Activated CD4-positive, alpha-beta T cell treated with anti-CD3 and anti-CD28 coated beads, Interleukin-2, Interleukin-4, amounts not matched to agents 100 ng/mL and 50 ng/mL, durations not matched to agents 16 hours and 8 hours (primary cell): Measurements from ENCODE around the gene PLEKHM3.
"Not testable (repeated sequence)": the region's sequence is repeated elsewhere in the genome, so short reads cannot be mapped to it uniquely, and the experiment has no call there.

ENCODE experiments used
- DNase-seq: peaks from one replicate; pipeline ENCODE4 v3.0.0-alpha.2; 2020; ENCODE audit warnings: low spot score

PLEKHM3 gene

GRCh38 chr2:207950761-207951114, 74.6 kb downstream of the PLEKHM3 start:
- DNase-seq = no peak

DNA sequence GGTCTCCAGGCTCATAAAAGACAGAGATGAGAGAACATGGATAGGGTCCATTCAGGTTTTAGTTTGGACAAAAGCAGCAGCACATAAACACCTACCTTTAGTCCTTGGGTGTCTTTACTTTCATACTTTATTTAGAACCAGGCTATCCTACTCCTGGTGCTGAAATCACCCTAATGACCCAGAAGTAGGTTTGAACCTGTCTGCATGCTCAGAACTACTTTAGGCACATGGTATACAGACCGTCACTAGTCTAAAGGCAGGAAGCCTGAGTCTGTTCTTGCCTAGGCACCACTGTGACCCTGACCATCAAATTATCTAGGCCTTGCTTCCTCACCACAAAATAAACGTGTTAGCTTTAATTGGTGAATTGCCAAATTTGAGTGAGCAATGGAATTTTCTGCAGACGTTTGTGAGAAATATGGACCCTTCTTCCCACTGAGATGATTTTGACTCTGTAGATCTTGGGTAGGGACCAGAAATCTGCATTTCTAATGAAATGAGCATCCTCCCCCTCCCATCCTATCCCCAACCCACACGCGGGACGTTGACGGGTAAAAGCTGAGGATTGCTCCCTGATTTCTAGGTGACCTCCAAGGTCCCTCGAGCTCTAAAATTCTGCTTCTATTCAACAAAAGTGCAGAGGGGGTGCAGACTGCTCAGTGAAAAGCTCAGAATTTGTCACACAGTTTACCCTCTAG, 75.1 kb downstream of the PLEKHM3 start:
- no peak for DNase-seq

- not testable (repeated sequence) for DNase-seq
These were observed 76.1 kb downstream of the PLEKHM3 start for GRCh38 chr2:207949245-207949644.

DNA sequence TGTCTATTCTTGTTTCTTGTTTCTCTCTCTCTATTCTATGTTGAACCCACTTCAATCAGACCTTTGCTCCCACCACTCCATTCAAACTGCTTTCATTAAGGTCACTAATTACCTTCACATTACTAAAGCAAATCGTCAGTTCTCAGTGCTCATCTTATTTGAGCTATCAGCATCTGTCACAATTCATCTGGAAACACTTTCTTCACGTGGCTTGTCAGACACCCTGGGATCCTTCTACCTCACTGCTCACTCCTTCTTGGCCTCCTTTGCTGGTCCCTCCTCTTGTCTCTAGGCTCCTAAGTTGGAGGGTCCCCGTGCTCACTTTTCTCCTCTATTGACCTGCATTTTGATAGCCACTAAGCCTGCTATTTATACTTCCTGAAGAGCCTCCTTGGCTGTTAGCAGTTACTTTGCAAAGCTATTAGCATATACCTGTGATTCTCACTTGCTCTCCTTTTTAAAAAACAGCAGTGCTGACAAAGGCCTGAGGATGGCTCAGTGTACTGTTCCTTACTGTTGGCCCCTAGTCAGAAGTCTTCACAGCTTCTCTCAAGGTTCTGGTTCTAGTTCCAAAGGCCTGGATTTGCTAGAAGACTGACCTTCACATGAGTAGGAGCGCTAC, 80.2 kb downstream of the PLEKHM3 start:
- DNase-seq = no peak

DNA sequence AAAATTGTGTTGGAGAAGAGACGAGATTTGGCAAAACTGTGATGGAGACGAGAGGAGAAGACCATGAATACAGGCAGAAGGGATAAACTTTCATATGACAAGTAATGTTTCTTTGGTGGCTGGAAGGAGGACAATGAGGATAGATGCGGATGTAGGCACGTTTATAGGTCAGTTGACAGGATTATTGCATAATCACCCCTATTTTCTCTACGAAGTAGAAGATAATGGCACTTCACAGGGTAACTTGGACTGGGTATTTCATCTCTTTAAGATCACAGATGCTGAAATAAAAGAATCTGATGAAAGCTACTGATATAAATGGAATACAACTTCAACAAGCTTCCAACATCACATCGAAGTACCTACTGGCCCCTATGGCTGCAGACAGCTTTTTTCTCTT, 81.0 kb downstream of the PLEKHM3 start:
- DNase-seq = no peak

DNA sequence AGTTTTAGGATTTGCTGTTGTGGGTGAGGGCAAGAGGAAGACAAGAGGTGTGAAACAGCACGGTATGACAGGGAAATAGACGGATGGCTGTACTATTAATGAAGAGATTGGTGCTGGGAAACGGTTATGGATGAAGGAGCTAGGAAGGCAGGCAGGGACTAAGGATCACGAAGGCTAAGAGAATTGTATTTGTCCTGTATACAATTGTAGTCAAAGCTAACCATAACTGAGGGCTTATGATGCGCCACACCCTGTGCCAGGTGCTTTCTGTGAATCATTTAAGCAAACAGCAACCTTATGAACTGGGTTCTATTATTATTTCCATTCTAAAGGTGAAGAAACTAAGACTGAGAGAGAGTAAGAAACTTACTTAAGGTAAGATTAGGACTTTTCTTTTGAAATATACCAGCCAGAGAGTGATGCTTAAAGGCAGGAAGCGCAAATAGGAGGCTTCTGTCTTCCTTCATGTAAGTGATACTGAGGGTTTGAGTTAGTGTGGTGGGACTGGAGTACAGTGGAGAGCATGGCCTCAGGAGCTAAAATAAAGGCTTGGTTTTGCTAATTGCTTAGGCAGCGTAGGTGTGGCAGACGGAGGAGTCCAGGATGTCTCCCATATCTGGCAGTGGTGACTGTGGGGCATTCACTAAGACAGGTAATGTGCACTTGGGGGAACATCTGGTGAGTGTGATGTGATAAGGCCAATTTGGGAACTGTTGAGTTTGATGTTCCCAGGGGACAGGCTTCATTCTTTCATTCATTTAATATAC, 85.8 kb downstream of the PLEKHM3 start:
- DNase-seq = no peak

GRCh38 chr2:207938886-207939285, 86.4 kb downstream of the PLEKHM3 start:
- DNase-seq = no peak

DNA sequence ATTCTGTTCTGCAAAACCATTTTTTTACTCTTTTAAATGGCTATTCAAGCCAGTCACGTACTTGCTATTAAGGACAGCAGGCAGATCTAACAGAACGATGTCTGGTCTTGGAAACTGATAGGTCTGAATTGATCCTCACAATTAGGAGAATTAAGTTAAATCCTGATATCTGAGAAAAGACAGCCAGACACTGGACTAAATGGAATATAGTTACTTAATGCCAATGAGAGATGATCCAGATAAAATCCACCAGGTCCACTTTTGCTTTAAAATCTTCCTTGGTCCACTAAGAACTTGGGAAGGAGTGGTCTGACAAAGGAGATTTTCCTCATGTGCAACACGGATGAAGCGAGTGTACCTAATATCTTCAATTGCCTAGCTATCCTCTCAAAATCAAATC, 86.9 kb downstream of the PLEKHM3 start:
- no peak for DNase-seq

DNA sequence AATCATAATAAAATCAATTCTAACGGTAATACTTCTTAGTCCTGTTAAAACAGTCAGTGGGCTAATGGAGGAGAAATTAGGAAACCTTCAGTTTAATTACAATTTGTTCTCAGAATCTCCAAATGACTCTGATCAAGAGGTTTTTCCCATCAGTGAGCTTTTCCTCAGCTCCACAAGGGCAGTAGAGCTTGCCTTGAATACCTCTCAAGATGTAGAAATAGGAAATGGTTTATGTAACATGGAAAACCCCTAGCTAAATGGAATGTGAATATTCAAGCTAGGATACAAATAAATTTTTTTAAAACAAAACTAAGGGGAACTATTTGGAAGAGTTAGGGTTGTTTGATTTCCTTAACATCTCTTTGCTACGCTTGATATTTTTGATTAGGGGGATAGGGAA, 87.5 kb downstream of the PLEKHM3 start:
- DNase-seq = no peak

- no peak for DNase-seq
These were observed 88.1 kb downstream of the PLEKHM3 start for GRCh38 chr2:207937253-207937652.

- DNase-seq = no peak
These were observed 88.9 kb downstream of the PLEKHM3 start for GRCh38 chr2:207936380-207936779.

DNA sequence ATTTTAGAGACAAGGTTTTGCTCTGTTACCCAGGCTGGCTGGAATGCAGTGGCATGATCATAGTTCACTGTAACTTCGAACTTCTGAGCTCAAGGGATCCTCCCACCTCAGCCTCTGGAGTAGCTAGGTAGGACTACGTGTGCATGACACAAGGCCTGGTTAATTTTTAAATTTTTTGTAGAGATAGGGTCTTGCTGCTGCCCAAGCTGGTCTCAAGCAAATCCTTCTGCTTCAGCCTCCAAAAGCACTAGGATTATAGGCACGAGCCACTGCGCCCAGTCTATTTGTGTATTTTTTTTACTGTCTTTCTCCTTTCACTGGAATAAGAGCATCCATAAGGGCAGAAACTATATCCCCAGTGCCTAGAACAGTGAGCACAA, 89.3 kb downstream of the PLEKHM3 start:
- DNase-seq = no peak

DNA sequence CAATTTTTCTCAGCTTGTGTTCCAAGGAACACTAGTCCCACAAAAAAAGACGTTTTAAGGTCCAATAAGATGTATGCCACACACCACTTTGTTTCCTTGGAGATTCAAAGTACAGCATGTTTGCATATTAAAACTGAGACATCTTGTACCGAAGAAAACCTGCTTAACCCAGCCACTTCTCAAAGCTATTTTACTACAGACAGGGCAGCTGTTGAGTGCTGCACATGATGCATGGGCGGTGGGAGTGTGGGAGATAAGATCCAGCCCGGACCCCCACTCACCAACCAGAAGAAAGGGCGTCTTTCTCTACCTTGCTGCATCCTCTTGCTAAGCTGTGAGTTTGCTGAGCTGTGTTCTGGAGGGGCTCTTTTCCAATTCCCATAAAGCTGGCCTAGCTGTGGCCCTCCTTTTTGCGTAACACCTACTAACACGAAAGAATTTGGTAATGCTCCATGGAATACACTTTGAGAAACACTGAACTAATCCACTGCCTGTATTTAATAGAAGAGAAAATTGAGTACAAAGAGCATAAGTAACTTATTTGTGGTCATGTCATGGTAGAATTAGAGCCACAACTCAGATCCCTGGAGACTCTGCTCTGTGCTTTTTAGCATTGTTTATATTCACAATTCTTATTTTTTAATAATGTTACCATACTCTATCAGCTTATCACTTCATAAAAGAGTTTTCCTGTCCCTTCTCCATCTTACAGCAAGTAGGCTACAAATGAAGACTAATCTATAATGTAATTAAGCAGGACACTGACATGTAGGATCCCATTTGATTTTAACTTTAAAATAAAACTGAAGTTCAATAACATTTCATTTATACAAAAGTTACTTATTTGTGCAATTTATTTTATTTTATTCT, 90.0 kb downstream of the PLEKHM3 start:
- no peak for DNase-seq

- DNase-seq = no peak
These were observed 90.6 kb downstream of the PLEKHM3 start for GRCh38 chr2:207934720-207935119.

GRCh38 chr2:207933396-207934065, 91.8 kb downstream of the PLEKHM3 start:
- no peak for DNase-seq

- DNase-seq = no peak
These were observed 93.2 kb downstream of the PLEKHM3 start for GRCh38 chr2:207932106-207932505.

- no peak for DNase-seq
These were observed 94.6 kb downstream of the PLEKHM3 start for GRCh38 chr2:207930747-207931146.

DNA sequence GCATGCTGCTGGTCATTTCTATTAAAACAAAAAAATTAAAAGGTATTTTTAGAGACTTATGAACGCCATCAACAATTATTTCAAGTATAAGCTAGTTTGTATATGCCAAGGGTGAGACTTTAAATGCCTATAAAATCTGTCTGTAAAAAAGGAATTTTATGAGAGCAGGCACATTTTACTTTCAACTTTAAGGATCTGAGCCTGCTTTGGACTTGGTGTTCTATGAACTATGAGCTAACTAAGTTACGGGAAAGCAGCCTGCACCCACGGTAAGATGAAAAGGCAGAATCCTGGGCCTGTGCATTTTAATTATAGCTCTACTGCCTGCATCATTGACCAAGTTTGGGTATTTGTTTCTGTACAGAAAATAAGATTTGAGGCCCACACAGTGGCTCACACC, 95.4 kb downstream of the PLEKHM3 start:
- DNase-seq = no peak

- no peak for DNase-seq
These were observed 97.2 kb downstream of the PLEKHM3 start for GRCh38 chr2:207928079-207928478.

DNA sequence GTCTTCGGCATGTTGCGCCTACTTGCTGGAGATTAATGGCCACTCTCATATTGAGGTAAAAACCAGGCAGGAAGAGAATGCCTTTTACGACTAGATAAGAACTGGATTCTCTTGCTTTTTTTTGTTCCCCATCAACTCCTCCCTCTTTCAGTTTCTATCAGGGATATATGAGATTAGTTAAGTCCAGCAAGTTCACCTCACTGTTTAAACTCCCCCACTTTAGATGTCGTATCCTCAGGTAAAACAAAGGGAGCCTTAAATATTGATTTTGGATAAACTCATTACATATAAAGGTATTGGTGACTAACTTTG, 98.4 kb downstream of the PLEKHM3 start:
- no peak for DNase-seq

DNA sequence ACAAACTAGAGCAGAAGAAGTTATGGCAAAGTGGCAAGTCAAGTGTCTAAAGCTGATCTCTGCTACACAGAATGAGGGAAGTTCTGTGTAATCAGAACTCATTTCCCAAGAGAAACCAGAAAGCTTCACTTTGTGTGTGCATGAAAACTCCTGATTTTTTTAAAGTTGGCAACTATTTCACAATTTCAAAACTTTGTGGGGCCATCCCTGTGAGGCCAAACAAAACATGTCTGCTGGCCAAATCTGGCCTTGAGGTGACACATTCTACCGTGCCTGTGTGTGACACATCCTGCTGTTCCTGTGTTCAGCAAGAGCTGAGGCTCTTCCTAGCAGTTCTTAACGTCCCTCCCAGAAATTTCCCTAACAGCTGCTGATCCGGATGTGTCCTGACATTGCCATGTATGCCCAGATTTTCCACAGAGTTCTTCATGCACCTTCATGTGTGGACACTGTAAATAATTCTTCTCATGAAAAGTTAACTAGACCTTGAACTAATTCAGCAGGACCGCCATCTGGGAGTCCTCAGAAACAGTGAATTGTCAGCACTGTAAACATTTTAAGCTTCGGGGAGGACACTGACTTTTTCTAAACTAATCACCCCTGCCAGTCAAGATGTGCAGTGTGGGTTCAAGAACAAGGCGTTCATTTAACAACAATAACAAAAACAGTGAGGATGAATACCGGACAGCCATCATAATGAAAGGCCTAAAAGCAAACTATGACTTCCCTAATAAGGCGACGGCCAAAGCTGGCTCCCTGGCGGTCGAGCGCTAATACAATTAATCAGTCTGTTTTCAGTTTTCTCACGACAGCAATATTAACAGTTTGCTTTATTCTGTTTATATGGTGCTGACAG, 99.0 kb downstream of the PLEKHM3 start:
- no peak for DNase-seq
